GM19468 (cell line): ENCODE measurements around the gene SYTL3.

Experiments used
- ATAC-seq: cut with Tn5 transposase; IDR thresholded peaks from one replicate; pipeline ENCODE4 v1.9.1; 2021; ENCODE audit warnings: mild to moderate bottlenecking, moderate library complexity, moderate number of reproducible peaks; ENCODE audit not compliant: unreplicated experiment; ENCODE audit errors: extremely low read depth

SYTL3 gene

GRCh38 chr6:158769771-158770432 is 120.0 kb downstream of the SYTL3 start:
- no peak for ATAC-seq

- ATAC-seq, result no peak
These were observed 120.9 kb downstream of the SYTL3 start for GRCh38 chr6:158770533-158771330.

- no peak for ATAC-seq
These were observed 121.7 kb downstream of the SYTL3 start for GRCh38 chr6:158771399-158772152.

- ATAC-seq, result no peak
These were observed 122.3 kb downstream of the SYTL3 start for GRCh38 chr6:158772172-158772571.

- no peak for ATAC-seq
These were observed 123.1 kb downstream of the SYTL3 start for GRCh38 chr6:158772851-158773371.

- ATAC-seq, result no peak
These were observed 124.0 kb downstream of the SYTL3 start for GRCh38 chr6:158773581-158774449.

- ATAC-seq, result no peak
These were observed 125.0 kb downstream of the SYTL3 start for GRCh38 chr6:158774717-158775449.

- no peak for ATAC-seq
These were observed 126.0 kb downstream of the SYTL3 start for GRCh38 chr6:158775832-158776231.

- no peak for ATAC-seq
These were observed 126.9 kb downstream of the SYTL3 start for GRCh38 chr6:158776737-158777136.

GRCh38 chr6:158777510-158777909 is 127.7 kb downstream of the SYTL3 start:
- ATAC-seq, result no peak

GRCh38 chr6:158778005-158778527 is 128.2 kb downstream of the SYTL3 start:
- no peak for ATAC-seq

GRCh38 chr6:158780246-158780884 is 130.5 kb downstream of the SYTL3 start:
- ATAC-seq, result no peak

GRCh38 chr6:158780988-158781691 is 131.3 kb downstream of the SYTL3 start:
- ATAC-seq, result no peak

- ATAC-seq, result no peak
These were observed 132.0 kb downstream of the SYTL3 start for GRCh38 chr6:158781692-158782373.

GRCh38 chr6:158782432-158783166 is 132.7 kb downstream of the SYTL3 start:
- ATAC-seq, result no peak

GRCh38 chr6:158783167-158783450 is 133.3 kb downstream of the SYTL3 start:
- no peak for ATAC-seq

GRCh38 chr6:158783851-158784250 is 134.0 kb downstream of the SYTL3 start:
- ATAC-seq, result no peak
